PC-3 (cell line): Measurements from ENCODE around the gene OR8I2. TPM values are rescaled to one million over a fixed set of nuclear protein-coding genes. Genes with fewer than 3 reads are reported as not detected.

ENCODE experiments used
- ATAC-seq: fragments of 200-7000 bp; cut with Tn5 transposase; 2 replicates; pipeline ENCODE4 v1.9.1; 2020; ENCODE audit warnings: mild to moderate bottlenecking, moderate library complexity
- Bru-seq: library from RNA; stranded (reverse); fragments of 400-500 nt; gene quantifications from one replicate; lab custom pipeline; 2021; lab: Mats Ljungman, UMichigan
- BruChase-seq, 2 experiments: library from RNA; stranded (reverse); fragments of 400-500 nt; gene quantifications; one replicate each; lab custom pipeline; 2021; lab: Mats Ljungman, UMichigan
- BruUV-seq: library from RNA; stranded (reverse); fragments of 400-500 nt; replicated peaks from 2 replicates; lab custom pipeline; 2021; lab: Mats Ljungman, UMichigan
- CTCF ChIA-PET: fragments of 300-600 bp; sonication (Branson Sonifier 250); formaldehyde crosslinking; loops from one replicate; lab custom pipeline; 2022; ENCODE audit warnings: antibody characterized with exemption; lab: Charles Lee
- POLR2A ChIA-PET: fragments of 300-600 bp; sonication (Branson Sonifier 250); formaldehyde crosslinking; loops from one replicate; lab custom pipeline; 2022; ENCODE audit warnings: antibody characterized with exemption; ENCODE audit not compliant: unreplicated experiment; lab: Charles Lee
- DNase-seq: peaks from one replicate; pipeline ENCODE4 v3.0.0-alpha.2; 2015
- H2AFZ ChIP-seq: fragments of 300-600 bp; sonication (generic); 2 replicates; pipeline ENCODE4 v1.6.0; 2016; ENCODE audit warnings: antibody characterized with exemption, low read length
- H3F3A ChIP-seq: fragments of 300-600 bp; sonication (generic); one replicate; pipeline ENCODE4 v1.6.0; 2017; ENCODE audit warnings: antibody characterized with exemption, low read length, control low read depth, mild to moderate bottlenecking; ENCODE audit not compliant: unreplicated experiment
- H3K27ac ChIP-seq: fragments of 300-600 bp; sonication (generic); 2 replicates; pipeline ENCODE4 v1.5.1; 2016; ENCODE audit warnings: mild to moderate bottlenecking, low read length
- H3K27me3 ChIP-seq: fragments of 300-600 bp; sonication (generic); 2 replicates; pipeline ENCODE4 v1.6.1; 2016; ENCODE audit warnings: low read length, mixed read lengths
- H3K36me3 ChIP-seq: fragments of 300-600 bp; sonication (generic); 2 replicates; pipeline ENCODE4 v1.6.1; 2016; ENCODE audit warnings: low read depth, mixed run types, low read length, mixed read lengths
- H3K4me1 ChIP-seq: fragments of 300-600 bp; sonication (generic); 2 replicates; pipeline ENCODE4 v1.5.1; 2016; ENCODE audit warnings: low read length; ENCODE audit not compliant: insufficient read depth
- H3K4me2 ChIP-seq: fragments of 300-600 bp; sonication (generic); 2 replicates; pipeline ENCODE4 v1.6.0; 2016; ENCODE audit warnings: low read length
- H3K4me3 ChIP-seq: fragments of 300-600 bp; sonication (generic); 2 replicates; pipeline ENCODE4 v1.5.1; 2016; ENCODE audit warnings: mild to moderate bottlenecking, low read length, mixed read lengths
- H3K79me2 ChIP-seq: fragments of 300-600 bp; sonication (generic); 2 replicates; pipeline ENCODE4 v1.6.1; 2017; ENCODE audit warnings: low read length, mixed read lengths
- H3K9ac ChIP-seq: fragments of 300-600 bp; sonication (generic); 2 replicates; pipeline ENCODE4 v1.6.0; 2016; ENCODE audit warnings: mild to moderate bottlenecking, low read length
- H3K9me2 ChIP-seq: fragments of 300-600 bp; sonication (generic); replicated peaks from 2 replicates; pipeline ENCODE4 v1.6.1; 2016; ENCODE audit warnings: mixed run types, low read length, mixed read lengths
- H3K9me3 ChIP-seq: fragments of 300-600 bp; sonication (generic); 2 replicates; pipeline ENCODE4 v1.6.1; 2016; ENCODE audit warnings: low read length, mixed read lengths
- H4K20me1 ChIP-seq: fragments of 300-600 bp; sonication (generic); 2 replicates; pipeline ENCODE4 v1.6.1; 2016; ENCODE audit warnings: low read length, mixed read lengths
- EZH2 ChIP-seq: fragments of 300-600 bp; sonication (generic); IDR thresholded peaks from one replicate; pipeline ENCODE4 v1.6.1; 2017; ENCODE audit warnings: antibody characterized with exemption, mild to moderate bottlenecking, low read length; ENCODE audit not compliant: unreplicated experiment
- EZH2phosphoT487 ChIP-seq: fragments of 300-600 bp; sonication (generic); IDR thresholded peaks from 2 replicates; pipeline ENCODE4 v1.6.1; 2018; ENCODE audit warnings: mild to moderate bottlenecking, antibody characterized with exemption, low read length, borderline replicate concordance
- intact Hi-C: fragments of 100-400 bp; cut with micrococcal nuclease; formaldehyde crosslinking; loops from 2 replicates; pipeline ENCODE4 v1.9.0; 2023
- long read RNA-seq: library from polyadenylated mRNA; unstranded; transcript quantifications from one replicate; pipeline ENCODE4 v2.0.0, GENCODE V29; 2021; ENCODE audit not compliant: unreplicated experiment
- total RNA-seq: library from RNA; depleted of rRNA; stranded (reverse); fragments of >200 nt; gene quantifications from 2 replicates; pipeline ENCODE4 v1.2.3, GENCODE V29; 2014; rRNA removed
- TF ChIP-seq, protein P1 (sequence below): fragments of 300-600 bp; sonication (generic); conservative IDR thresholded peaks from 2 replicates; pipeline ENCODE4 v1.5.1; 2017; ENCODE audit warnings: antibody characterized with exemption, low read depth, mild to moderate bottlenecking, low read length

Gene OR8I2
- total RNA-seq (not detected in 2 replicates), Bru-seq, nascent RNA (not detected), BruChase-seq, experiment 1, labeled RNA remaining after a 6-hour chase (not detected), BruChase-seq, experiment 2, labeled RNA remaining after a 2-hour chase (not detected)
- long read RNA-seq = 0 reads

DNA sequence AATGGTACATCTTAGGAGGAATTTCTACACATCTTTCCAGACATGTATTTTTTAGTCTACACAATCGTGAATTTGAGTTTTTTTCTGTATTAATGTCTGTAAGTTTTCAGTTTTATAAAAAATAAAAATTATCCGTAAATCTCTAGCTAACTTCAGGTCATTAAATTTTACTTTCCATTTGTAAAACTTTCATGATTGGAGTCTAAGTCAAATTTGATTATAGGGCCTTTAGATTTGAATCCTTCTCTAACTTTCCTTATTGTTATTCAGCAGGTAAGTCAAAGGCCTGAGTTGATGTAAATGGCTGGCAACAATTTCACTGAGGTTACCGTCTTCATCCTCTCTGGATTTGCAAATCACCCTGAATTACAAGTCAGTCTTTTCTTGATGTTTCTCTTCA, at the start of gene OR8I2:
Gene OR8I2 (plus strand): TSS at position 301 of the 400 bp plus-strand sequence. CDS start 0 bp downstream, at position 301.
- Histone ChIP-seq H3K27ac (no peak within 1 kb of the TSS), H2AFZ (no peak within 1 kb of the TSS), H3K9me2 (no peaks in the 10 kb centered on the region), H3K4me2 (no peak within 1 kb of the TSS), H3K4me1 (no peaks in the 10 kb centered on the region), H4K20me1 (no peaks in the 10 kb centered on the region), H3K27me3 (no peaks in the 10 kb centered on the region), H3K79me2 (no peaks in the 10 kb centered on the region), H3K36me3 (no peaks in the 10 kb centered on the region), H3K9me3 (no peaks in the 10 kb centered on the region; the same call in none of the 2 replicates), H3F3A (no peaks in the 10 kb centered on the region), H3K4me3 (no peak within 1 kb of the TSS), H3K9ac (no peak within 1 kb of the TSS)
- no peak for ATAC-seq
- BruUV-seq = no TSS peak
- ChIA-PET POLR2A (no interaction called here), CTCF (no interaction called here)
- intact Hi-C loops = no loop called here
- DNase-seq = no peak
- TF ChIP-seq, protein P1, sequence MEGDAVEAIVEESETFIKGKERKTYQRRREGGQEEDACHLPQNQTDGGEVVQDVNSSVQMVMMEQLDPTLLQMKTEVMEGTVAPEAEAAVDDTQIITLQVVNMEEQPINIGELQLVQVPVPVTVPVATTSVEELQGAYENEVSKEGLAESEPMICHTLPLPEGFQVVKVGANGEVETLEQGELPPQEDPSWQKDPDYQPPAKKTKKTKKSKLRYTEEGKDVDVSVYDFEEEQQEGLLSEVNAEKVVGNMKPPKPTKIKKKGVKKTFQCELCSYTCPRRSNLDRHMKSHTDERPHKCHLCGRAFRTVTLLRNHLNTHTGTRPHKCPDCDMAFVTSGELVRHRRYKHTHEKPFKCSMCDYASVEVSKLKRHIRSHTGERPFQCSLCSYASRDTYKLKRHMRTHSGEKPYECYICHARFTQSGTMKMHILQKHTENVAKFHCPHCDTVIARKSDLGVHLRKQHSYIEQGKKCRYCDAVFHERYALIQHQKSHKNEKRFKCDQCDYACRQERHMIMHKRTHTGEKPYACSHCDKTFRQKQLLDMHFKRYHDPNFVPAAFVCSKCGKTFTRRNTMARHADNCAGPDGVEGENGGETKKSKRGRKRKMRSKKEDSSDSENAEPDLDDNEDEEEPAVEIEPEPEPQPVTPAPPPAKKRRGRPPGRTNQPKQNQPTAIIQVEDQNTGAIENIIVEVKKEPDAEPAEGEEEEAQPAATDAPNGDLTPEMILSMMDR = no peak
- no peak for TF ChIP-seq EZH2phosphoT487
- TF ChIP-seq EZH2 = no peak

DNA sequence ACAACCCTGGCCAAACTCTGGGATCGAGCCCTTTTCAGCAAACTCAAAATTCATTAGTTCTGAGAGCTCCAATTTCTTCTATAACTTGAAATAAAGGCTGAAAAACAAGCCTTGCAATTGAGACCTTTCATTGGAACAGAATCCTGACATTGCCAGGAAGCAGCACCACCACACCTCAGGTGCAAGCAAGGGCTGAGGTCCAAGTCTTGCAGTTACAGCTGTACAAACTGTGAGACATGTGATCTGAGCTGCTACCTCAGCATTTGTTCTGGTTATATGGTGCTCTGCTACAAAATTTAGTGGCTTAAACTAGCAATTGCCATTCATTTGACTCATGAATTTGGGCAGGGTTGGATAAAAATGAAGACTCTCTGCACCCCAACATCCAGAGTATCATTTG, 47.6 kb upstream of the OR8I2 start:
- Histone ChIP-seq H3K4me2 (no peak overlapping the region), H3K9ac (no peak overlapping the region), H3K4me1 (no peaks in the 10 kb centered on the region), H3K9me3 (0 out of 2 replicates have a peak, but pooled peaks cover 5% of the 10 kb centered on the region), H3K36me3 (no peaks in the 10 kb centered on the region), H3K27me3 (no peaks in the 10 kb centered on the region), H4K20me1 (no peaks in the 10 kb centered on the region), H3K27ac (no peak overlapping the region), H3K4me3 (no peak overlapping the region), H3F3A (no peaks in the 10 kb centered on the region), H3K79me2 (no peaks in the 10 kb centered on the region), H3K9me2 (no peaks in the 10 kb centered on the region), H2AFZ (no peak overlapping the region)
- ATAC-seq (no peak), DNase-seq (no peak)
- no peak for TF ChIP-seq EZH2
- TF ChIP-seq, protein P1 = no peak
- no peak for TF ChIP-seq EZH2phosphoT487
- BruUV-seq = no TSS peak
- ChIA-PET POLR2A (no interaction called here), CTCF (no interaction called here)
- intact Hi-C loops = no loop called here

DNA sequence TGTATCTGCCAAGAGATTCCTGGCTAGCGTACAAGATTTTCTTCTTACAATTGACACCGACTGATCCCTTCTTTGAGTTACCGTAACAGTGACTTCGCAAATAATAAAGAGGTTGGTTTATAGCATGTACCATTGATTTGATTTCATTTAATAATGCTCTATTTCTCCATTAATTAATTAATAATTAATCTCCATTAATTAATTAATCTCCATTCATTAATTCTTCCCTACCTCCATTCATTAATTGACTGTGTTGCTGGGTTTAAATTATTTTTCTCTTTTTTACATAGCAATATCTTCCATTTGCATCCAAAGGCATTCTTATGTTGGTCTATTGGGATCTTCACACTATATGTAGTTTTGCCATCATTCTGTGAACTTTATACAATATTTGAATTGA, 44.6 kb upstream of the OR8I2 start:
- ATAC-seq (no peak), DNase-seq (no peak)
- no peak overlapping the region for H3K9ac ChIP-seq
- H3K4me3 ChIP-seq = no peak overlapping the region
- no peaks in the 10 kb centered on the region for H3K79me2 ChIP-seq
- 0 out of 2 replicates have a peak, but pooled peaks cover 5% of the 10 kb centered on the region for H3K9me3 ChIP-seq
- ChIA-PET CTCF (no interaction called here), POLR2A (no interaction called here)
- no peaks in the 10 kb centered on the region for H4K20me1 ChIP-seq
- H3K27ac ChIP-seq = no peak overlapping the region
- TF ChIP-seq EZH2 (no peak), EZH2phosphoT487 (no peak)
- TF ChIP-seq, protein P1 = no peak
- H3F3A ChIP-seq = no peaks in the 10 kb centered on the region
- no peaks in the 10 kb centered on the region for H3K4me1 ChIP-seq
- no TSS peak for BruUV-seq
- no peaks in the 10 kb centered on the region for H3K36me3 ChIP-seq
- no peaks in the 10 kb centered on the region for H3K27me3 ChIP-seq
- no peaks in the 10 kb centered on the region for H3K9me2 ChIP-seq
- H2AFZ ChIP-seq = no peak overlapping the region
- no peak overlapping the region for H3K4me2 ChIP-seq
- intact Hi-C loops = no loop called here
